ENCODE data around the gene SMPD2.

Gene SMPD2

GRCh38 chr6:109461733-109462526 is 21.4 kb downstream of the SMPD2 start:
- ATAC-seq = peak; percentile 24 to 30

GRCh38 chr6:109465772-109466171 is 25.2 kb downstream of the SMPD2 start:
- ATAC-seq = no peak

- ATAC-seq = no peak
Observed at GRCh38 chr6:109466212-109466923, 25.8 kb downstream of the SMPD2 start.

GRCh38 chr6:109467696-109468095 is 27.2 kb downstream of the SMPD2 start:
- no peak for ATAC-seq

- ATAC-seq = no peak
Observed at GRCh38 chr6:109469591-109470189, 29.2 kb downstream of the SMPD2 start.

- no peak for ATAC-seq
Observed at GRCh38 chr6:109471105-109471810, 30.7 kb downstream of the SMPD2 start.

GRCh38 chr6:109472132-109472995 is 31.8 kb downstream of the SMPD2 start:
- peak; percentile 58 to 74 for ATAC-seq

- ATAC-seq = no peak
Observed at GRCh38 chr6:109473120-109473519, 32.6 kb downstream of the SMPD2 start.

- ATAC-seq = peak; percentile 59 to 71
Observed at GRCh38 chr6:109474995-109475394, 34.5 kb downstream of the SMPD2 start.

GRCh38 chr6:109475625-109476024 is 35.1 kb downstream of the SMPD2 start:
- no peak for ATAC-seq

GRCh38 chr6:109477184-109477583 is 36.7 kb downstream of the SMPD2 start:
- no peak for ATAC-seq

- ATAC-seq = no peak
Observed at GRCh38 chr6:109477725-109478124, 37.2 kb downstream of the SMPD2 start.

- ATAC-seq = no peak
Observed at GRCh38 chr6:109478222-109478805, 37.8 kb downstream of the SMPD2 start.

- no peak for ATAC-seq
Observed at GRCh38 chr6:109478841-109479624, 38.5 kb downstream of the SMPD2 start.

- ATAC-seq = no peak
Observed at GRCh38 chr6:109480993-109481480, 40.5 kb downstream of the SMPD2 start.

GRCh38 chr6:109482905-109483734 is 42.6 kb downstream of the SMPD2 start, which contains the start of gene ZBTB24:
Gene ZBTB24 (minus strand): TSS chr6:109483219. CDS start chr6:109482026, 1,193 bp downstream.
- peak; percentile 84 for ATAC-seq

- peak; percentile 5 to 9 for ATAC-seq
Observed at GRCh38 chr6:109483735-109484057, 43.2 kb downstream of the SMPD2 start.

- no peak for ATAC-seq
Observed at GRCh38 chr6:109484122-109484521, 43.6 kb downstream of the SMPD2 start.

- no peak for ATAC-seq
Observed at GRCh38 chr6:109485266-109485935, 44.9 kb downstream of the SMPD2 start.
